K562 (cell line): ENCODE results near the gene DCDC2. TPM values are rescaled to one million over a fixed set of nuclear protein-coding genes. Genes with fewer than 3 reads are reported as not detected.

Experiments
- AFF1 ChIP-seq, 2 experiments: fragments of 450-650 bp; IDR thresholded peaks; 2 replicates each; pipeline ENCODE4 v1.6.1; 2018; ENCODE audit warnings: mild to moderate bottlenecking in 2 of 2, low read depth in 1 of 2; ENCODE audit not compliant: partially characterized antibody in 2 of 2
- ARID4B ChIP-seq: sonication (generic); formaldehyde crosslinking; IDR thresholded peaks from 2 replicates; pipeline ENCODE4 v1.8.0; 2022; ENCODE audit warnings: mild to moderate bottlenecking, missing genetic modification reagents
- CREM ChIP-seq: IDR thresholded peaks from 2 replicates; pipeline ENCODE4 v1.6.1; 2014; ENCODE audit warnings: antibody characterized with exemption, low read depth
- LARP7 ChIP-seq: fragments of 450-650 bp; IDR thresholded peaks from 2 replicates; pipeline ENCODE4 v1.6.1; 2016
- MIER1 ChIP-seq: fragments of 450-650 bp; IDR thresholded peaks from 2 replicates; pipeline ENCODE4 v1.6.1; 2016; ENCODE audit warnings: antibody characterized with exemption, mild to moderate bottlenecking, low read depth
- POLR2H ChIP-seq: IDR thresholded peaks from 2 replicates; pipeline ENCODE4 v1.6.1; 2016; ENCODE audit warnings: missing genetic modification characterization, low read depth, mild to moderate bottlenecking, control low read depth, missing compliant biosample characterization, moderate library complexity
- SMARCA5 ChIP-seq: fragments of 450-650 bp; IDR thresholded peaks from 2 replicates; pipeline ENCODE4 v1.6.1; 2016
- SMC3 ChIP-seq: conservative IDR thresholded peaks from 2 replicates; pipeline ENCODE4 v1.6.1; 2011; ENCODE audit warnings: low read depth, low read length, improper control_type of control experiment; ENCODE audit not compliant: insufficient read depth
- STAT6 ChIP-seq: sonication (generic); formaldehyde crosslinking; IDR thresholded peaks from 2 replicates; pipeline ENCODE4 v1.8.1; 2023; ENCODE audit warnings: mild to moderate bottlenecking, missing genetic modification reagents
- ZBTB11 ChIP-seq, 3 experiments: fragments of 200-800 bp in 1 of 3; fragments of 250-450 bp in 1 of 3; fragments of 450-650 bp in 1 of 3; sonication (Bioruptor Pico) in 1 of 3; sonication (Bioruptor generic) in 1 of 3; formaldehyde crosslinking in 1 of 3; IDR thresholded peaks; 2 replicates each; pipeline versions ENCODE4 v1.6.1 to v1.8.0; 2016 to 2022; ENCODE audit warnings: mild to moderate bottlenecking in 2 of 3, missing genetic modification characterization in 2 of 3, missing compliant biosample characterization in 1 of 3, moderate library complexity in 1 of 3
- ZNF311 ChIP-seq: fragments of 250-450 bp; sonication (Bioruptor Pico); IDR thresholded peaks from 2 replicates; pipeline ENCODE4 v1.4.0; 2020; ENCODE audit warnings: mild to moderate bottlenecking, moderate library complexity
- ZNF75A ChIP-seq: fragments of 450-650 bp; formaldehyde crosslinking; IDR thresholded peaks from 2 replicates; pipeline ENCODE4 v1.4.0; 2020; ENCODE audit warnings: mild to moderate bottlenecking
- polyA plus RNA-seq, 8 experiments: library from polyadenylated mRNA; depleted of rRNA in 4 of 8; stranded (reverse) in 5 of 8; unstranded in 3 of 8; fragments of >200 nt; fragmentation: Nextera tagmentation in 2 of 8; fragmentation: Illumina TruSeq in 1 of 8; extraction: Ambion mirVana in 2 of 8; extraction: Trizol in 1 of 8; gene quantifications; 2 replicates each; pipeline versions ENCODE4 v1.2.1 to v1.2.3, GENCODE V29; 2011 to 2014; ENCODE audit warnings: inconsistent platforms in 1 of 8, missing spikeins in 1 of 8
- total RNA-seq, 7 experiments: library from RNA; depleted of rRNA in 6 of 7; stranded (reverse); fragments of >200 nt in 6 of 7; fragmentation: Illumina TruSeq in 2 of 7; extraction: Trizol in 2 of 7; gene quantifications; 2 replicates each; pipeline versions ENCODE4 v1.2.1 to v1.2.3, GENCODE V29; 2011 to 2021; ENCODE audit warnings: low replicate concordance in 1 of 7

Gene DCDC2
- total and polyA plus RNA-seq, 9 of the 15 experiments (the other 6 are each of a cell fraction or from before 2014, with no cell fraction given) = 0.04 TPM; not detected in 8

GRCh38 chr6:24126586-24127192 is 231.2 kb downstream of the DCDC2 start (continued):
- TF ChIP-seq MIER1 (peak; percentile 91), ZNF311 (CRISPR knock-in tag) (0 out of 2 replicates have a peak, but pooled peaks have one; percentile 26), ZNF75A (CRISPR knock-in tag) (no peak), SMC3 (no peak), LARP7 (no peak), ZBTB11 (CRISPR knock-in tag; IDR thresholded peaks at IDR 0.05) (0 out of 6 replicates have a peak, but pooled peaks of 1 of the 3 experiments have one; percentile 22), SMARCA5 (no peak), CREM (no peak), ARID4B (CRISPR knock-in tag) (no peak), AFF1 (IDR thresholded peaks at IDR 0.05; ENCODE audit: low read depth in 1 of 2, partially characterized antibody in 2 of 2) (peak in 1 of 2 experiments; percentile 57), POLR2H (tag) (no peak), STAT6 (CRISPR knock-in tag) (no peak)
